Activated CD8-positive, alpha-beta T cell treated with anti-CD3 and anti-CD28 coated beads for 36 hours (primary cell): ENCODE data around the gene ANKRD44. TPM values are rescaled to one million over a fixed set of nuclear protein-coding genes. Genes with fewer than 3 reads are reported as not detected.

Experiments
- ATAC-seq: fragments of 200-7000 bp; cut with Tn5 transposase; one replicate; pipeline ENCODE4 v1.10.0; 2021; ENCODE audit warnings: mild to moderate bottlenecking, moderate library complexity
- CTCF ChIA-PET: fragments of 350-600 bp; sonication (Branson Sonifier 250); formaldehyde crosslinking; loops from one replicate; lab custom pipeline; 2021; ENCODE audit warnings: antibody characterized with exemption; lab: Charles Lee
- POLR2A ChIA-PET: fragments of 350-600 bp; sonication (Branson Sonifier 250); formaldehyde crosslinking; loops from one replicate; lab custom pipeline; 2021; ENCODE audit warnings: antibody characterized with exemption; lab: Charles Lee
- DNase-seq: peaks from one replicate; pipeline ENCODE4 v3.0.0-alpha.2; 2020
- H3K27ac Mint-ChIP-seq: one replicate; pipeline ENCODE4 v1.8.0; 2021; ENCODE audit warnings: mild to moderate bottlenecking, mixed read lengths
- H3K27me3 Mint-ChIP-seq: one replicate; pipeline ENCODE4 v1.8.0; 2021; ENCODE audit warnings: mixed read lengths
- H3K36me3 Mint-ChIP-seq: one replicate; pipeline ENCODE4 v1.8.0; 2021; ENCODE audit warnings: low read depth, mixed read lengths
- H3K4me1 Mint-ChIP-seq: one replicate; pipeline ENCODE4 v1.8.0; 2021; ENCODE audit warnings: low read depth, mixed read lengths
- H3K4me3 Mint-ChIP-seq: one replicate; pipeline ENCODE4 v1.8.0; 2021; ENCODE audit warnings: mild to moderate bottlenecking, moderate library complexity, mixed read lengths
- H3K9me3 Mint-ChIP-seq: one replicate; pipeline ENCODE4 v1.8.0; 2021; ENCODE audit warnings: mixed read lengths
- CTCF ChIP-seq: fragments of 200-600 bp; IDR thresholded peaks from one replicate; pipeline ENCODE4 v1.8.0; 2022; ENCODE audit warnings: antibody characterized with exemption, mild to moderate bottlenecking
- intact Hi-C: fragments of 100-400 bp; cut with micrococcal nuclease; formaldehyde crosslinking; loops from one replicate; pipeline ENCODE4 v1.10.0; 2022
- total RNA-seq, 2 experiments: library from RNA; stranded (reverse); gene quantifications; one replicate each; pipeline ENCODE4 v1.2.3, GENCODE V29; 2021

Gene ANKRD44
- total RNA-seq, 2 experiments from 2014 or later = 131 to 132 TPM

- no peak for TF ChIP-seq CTCF
- no peak overlapping the region for H3K4me3 Mint-ChIP-seq
- H3K4me1 Mint-ChIP-seq = peaks cover 17% of the 10 kb centered on the region
- H3K27ac Mint-ChIP-seq = peak overlapping the region; percentile 3
- ATAC-seq (no peak), DNase-seq (no peak)
- POLR2A ChIA-PET = no interaction called here
- no peaks in the 10 kb centered on the region for H3K9me3 Mint-ChIP-seq
- no peaks in the 10 kb centered on the region for H3K27me3 Mint-ChIP-seq
- no peaks in the 10 kb centered on the region for H3K36me3 Mint-ChIP-seq
- intact Hi-C loops = no loop called here
- CTCF ChIA-PET = no interaction called here
Measured at GRCh38 chr2:197339016-197339415, 28.4 kb upstream of the ANKRD44 start.

GRCh38 chr2:197332641-197333040 is 22.1 kb upstream of the ANKRD44 start:
- no peak for TF ChIP-seq CTCF
- intact Hi-C loops = no loop called here
- CTCF ChIA-PET = interaction anchor here (1.3 to 1.4 kb wide), 2 partner anchors 11 to 141 kb away, joined by 3 read pairs; no protein-coding TSS in a partner anchor
- DNase-seq = no peak
- H3K4me1 Mint-ChIP-seq = peaks cover 21% of the 10 kb centered on the region
- peaks cover 10% of the 10 kb centered on the region for H3K36me3 Mint-ChIP-seq
- H3K4me3 Mint-ChIP-seq = no peak overlapping the region
- ATAC-seq = no peak
- H3K27me3 Mint-ChIP-seq = no peaks in the 10 kb centered on the region
- POLR2A ChIA-PET = interaction anchor here (1.0 kb wide), 1 partner anchor 13 kb away, joined by 3 read pairs; no protein-coding TSS in a partner anchor
- H3K27ac Mint-ChIP-seq = no peak overlapping the region
- peaks cover 10% of the 10 kb centered on the region for H3K9me3 Mint-ChIP-seq

- POLR2A ChIA-PET = interaction anchor here (0.5 to 2.3 kb wide), 13 partner anchors 8 to 139 kb away, joined by 3 to 11 read pairs (median 5); partner anchors contain the start of gene ANKRD44
- peak overlapping the region; percentile 10 for H3K4me3 Mint-ChIP-seq
- CTCF ChIA-PET = interaction anchor here (0.6 to 4.0 kb wide), 14 partner anchors 11 to 217 kb away, joined by 3 to 20 read pairs (median 4); no protein-coding TSS in a partner anchor
Measured at GRCh38 chr2:197328461-197328860, 17.9 kb upstream of the ANKRD44 start.

GRCh38 chr2:197327472-197328098 is 17.0 kb upstream of the ANKRD44 start:
- peak; percentile 45 for ATAC-seq
- TF ChIP-seq CTCF = no peak
- peak overlapping the region; percentile 10 for H3K4me3 Mint-ChIP-seq
- H3K27me3 Mint-ChIP-seq = no peaks in the 10 kb centered on the region
- peak overlapping the region; percentile 98 for H3K27ac Mint-ChIP-seq
- POLR2A ChIA-PET = interaction anchor here (0.6 to 2.3 kb wide), 12 partner anchors 11 to 115 kb away, joined by 3 to 11 read pairs (median 4); partner anchors contain the start of gene ANKRD44
- H3K4me1 Mint-ChIP-seq = peaks cover 62% of the 10 kb centered on the region
- intact Hi-C loops = loop anchor here (2.0 to 5.0 kb wide), 2 partner anchors 17 to 35 kb away; partner anchors contain the start of gene ANKRD44
- H3K9me3 Mint-ChIP-seq = peaks cover 10% of the 10 kb centered on the region
- no peak for DNase-seq
- CTCF ChIA-PET = interaction anchor here (0.6 to 4.0 kb wide), 17 partner anchors 10 to 399 kb away, joined by 3 to 20 read pairs (median 4); no protein-coding TSS in a partner anchor
- peaks cover 14% of the 10 kb centered on the region for H3K36me3 Mint-ChIP-seq

More at GRCh38 chr2:197328461-197328860, 17.9 kb upstream of the ANKRD44 start:
- Mint-ChIP-seq H3K4me1 (peaks cover 53% of the 10 kb centered on the region), H3K27ac (peak overlapping the region; percentile 98), H3K9me3 (peaks cover 10% of the 10 kb centered on the region), H3K36me3 (peaks cover 10% of the 10 kb centered on the region), H3K27me3 (no peaks in the 10 kb centered on the region)
- intact Hi-C loops = loop anchor here (5.0 kb wide), 1 partner anchor 34 kb away; no protein-coding TSS in a partner anchor
- DNase-seq (no peak), ATAC-seq (peak; percentile 43)
- no peak for TF ChIP-seq CTCF
